HepG2 (cell line): ENCODE measurements around the gene MTSS2. TPM values are rescaled to one million over a fixed set of nuclear protein-coding genes. Genes with fewer than 3 reads are reported as not detected.

Experiments used
- FOXJ3 ChIP-seq: sonication (generic); formaldehyde crosslinking; IDR thresholded peaks from 2 replicates; pipeline ENCODE4 v1.4.0; 2020; ENCODE audit warnings: missing genetic modification reagents, mild to moderate bottlenecking, borderline replicate concordance
- FUBP1 ChIP-seq: sonication (generic); formaldehyde crosslinking; IDR thresholded peaks from 2 replicates; pipeline ENCODE4 v1.5.1; 2020; ENCODE audit warnings: missing genetic modification reagents, mild to moderate bottlenecking, borderline replicate concordance
- GABPB1 ChIP-seq: IDR thresholded peaks from 2 replicates; pipeline ENCODE4 v1.6.1; 2016; ENCODE audit warnings: mild to moderate bottlenecking, missing genetic modification reagents, moderate library complexity, missing compliant biosample characterization
- GRHL1 ChIP-seq: sonication (generic); formaldehyde crosslinking; conservative IDR thresholded peaks from 2 replicates; pipeline ENCODE4 v1.8.0; 2022; ENCODE audit warnings: missing genetic modification reagents
- GZF1 ChIP-seq: sonication (generic); formaldehyde crosslinking; IDR thresholded peaks from 2 replicates; pipeline ENCODE4 v1.5.1; 2020; ENCODE audit warnings: mild to moderate bottlenecking, missing genetic modification reagents
- HDAC2 ChIP-seq: sonication (generic); formaldehyde crosslinking; IDR thresholded peaks from 2 replicates; pipeline ENCODE4 v1.4.0; 2020; ENCODE audit warnings: missing genetic modification reagents
- HNRNPLL ChIP-seq: fragments of 200-400 bp; formaldehyde crosslinking; IDR thresholded peaks from 2 replicates; pipeline ENCODE4 v1.6.1; 2017; ENCODE audit warnings: mild to moderate bottlenecking, low read depth, low read length; ENCODE audit not compliant: poor library complexity, severe bottlenecking
- HOXA5 ChIP-seq: sonication (generic); formaldehyde crosslinking; IDR thresholded peaks from 2 replicates; pipeline ENCODE4 v1.4.0; 2020; ENCODE audit warnings: missing genetic modification reagents
- IRF2 ChIP-seq: IDR thresholded peaks from 2 replicates; pipeline ENCODE4 v1.6.1; 2018; ENCODE audit warnings: missing genetic modification reagents, missing compliant biosample characterization
- LCORL ChIP-seq, 2 experiments: fragments of 450-650 bp in 1 of 2; sonication (generic) in 1 of 2; formaldehyde crosslinking in 1 of 2; IDR thresholded peaks; 2 replicates each; pipeline versions ENCODE4 v1.5.0 to v1.6.1; 2017 to 2020; ENCODE audit warnings: antibody characterized with exemption in 1 of 2, missing genetic modification reagents in 1 of 2
- NCOA1 ChIP-seq: sonication (generic); formaldehyde crosslinking; IDR thresholded peaks from 2 replicates; pipeline ENCODE4 v1.9.0; 2021; ENCODE audit warnings: missing genetic modification reagents
- NONO ChIP-seq, 2 experiments: fragments of 450-650 bp in 1 of 2; sonication (generic) in 1 of 2; formaldehyde crosslinking in 1 of 2; IDR thresholded peaks in 1 of 2; conservative IDR thresholded peaks in 1 of 2; 2 replicates each; pipeline versions ENCODE4 v1.6.1 to v1.8.0; 2017 to 2022; ENCODE audit warnings: mild to moderate bottlenecking in 1 of 2, missing genetic modification reagents in 1 of 2, moderate library complexity in 1 of 2
- SALL1 ChIP-seq: sonication (generic); formaldehyde crosslinking; IDR thresholded peaks from 2 replicates; pipeline ENCODE4 v1.8.0; 2022; ENCODE audit warnings: mild to moderate bottlenecking, missing genetic modification reagents
- SIX1 ChIP-seq: sonication (generic); formaldehyde crosslinking; IDR thresholded peaks from 2 replicates; pipeline ENCODE4 v1.4.0; 2020; ENCODE audit warnings: missing genetic modification reagents, borderline replicate concordance
- SNAI1 ChIP-seq: sonication (generic); formaldehyde crosslinking; IDR thresholded peaks from 2 replicates; pipeline ENCODE4 v1.5.0; 2020; ENCODE audit warnings: mild to moderate bottlenecking, missing genetic modification reagents, borderline replicate concordance
- THAP9 ChIP-seq: sonication (generic); formaldehyde crosslinking; IDR thresholded peaks from 2 replicates; pipeline ENCODE4; 2020; ENCODE audit warnings: missing genetic modification reagents, mild to moderate bottlenecking, borderline replicate concordance
- ZBTB25 ChIP-seq: IDR thresholded peaks from 2 replicates; pipeline ENCODE4 v1.6.1; 2018; ENCODE audit warnings: missing genetic modification reagents
- ZFP37 ChIP-seq: sonication (generic); formaldehyde crosslinking; IDR thresholded peaks from 2 replicates; pipeline ENCODE4 v1.4.0; 2020; ENCODE audit warnings: missing genetic modification reagents, borderline replicate concordance
- ZFP41 ChIP-seq: sonication (generic); formaldehyde crosslinking; IDR thresholded peaks from 2 replicates; pipeline ENCODE4 v1.4.0; 2020; ENCODE audit warnings: mild to moderate bottlenecking, missing genetic modification reagents, borderline replicate concordance
- ZNF367 ChIP-seq: sonication (generic); formaldehyde crosslinking; IDR thresholded peaks from 2 replicates; pipeline ENCODE4 v1.4.0; 2020; ENCODE audit warnings: missing genetic modification reagents, borderline replicate concordance
- polyA plus RNA-seq, 8 experiments: library from polyadenylated mRNA; depleted of rRNA in 3 of 8; stranded (reverse) in 7 of 8; unstranded in 1 of 8; fragments of >200 nt; fragmentation: Illumina TruSeq in 4 of 8; extraction: Trizol in 4 of 8; gene quantifications; 2 replicates each; pipeline versions ENCODE4 v1.2.1 to v1.2.3, GENCODE V29; 2011 to 2016; ENCODE audit warnings: low read depth in 4 of 8, missing spikeins in 1 of 8, mixed read lengths in 1 of 8; ENCODE audit not compliant: insufficient read depth in 1 of 8
- total RNA-seq, 5 experiments: library from RNA; depleted of rRNA; stranded (reverse); fragments of >200 nt; fragmentation: Illumina TruSeq; extraction: Trizol; gene quantifications; 2 replicates each; pipeline ENCODE4 v1.2.3, GENCODE V29; 2016; ENCODE audit warnings: low read depth in 1 of 5

Gene MTSS2
- total and polyA plus RNA-seq, 2 of the 13 experiments (the other 11 are each of a cell fraction or from before 2014, with no cell fraction given): 132 to 242 TPM

- TF ChIP-seq FUBP1 (CRISPR knock-in tag): no peak
- TF ChIP-seq ZFP41: peak; percentile 77; the same call in 1 of the 2 replicates
- TF ChIP-seq HDAC2 (CRISPR knock-in tag): peak; percentile 91; the same call in 1 of the 2 replicates
- no peak for TF ChIP-seq LCORL (IDR thresholded peaks at IDR 0.05)
- TF ChIP-seq LCORL (CRISPR knock-in tag; IDR thresholded peaks at IDR 0.05): peak; percentile 98
- TF ChIP-seq HNRNPLL: peak; percentile 60
- TF ChIP-seq IRF2 (CRISPR knock-in tag): peak; percentile 33; the same call in 1 of the 2 replicates
- peak; percentile 36; the same call in 1 of the 2 replicates for TF ChIP-seq GZF1 (CRISPR knock-in tag)
- TF ChIP-seq ZFP37 (CRISPR knock-in tag): 0 out of 2 replicates have a peak, but pooled peaks have one; percentile 62
- TF ChIP-seq NONO (IDR thresholded peaks at IDR 0.05): no peak
- TF ChIP-seq NONO (CRISPR knock-in tag; conservative IDR thresholded peaks at IDR 0.05): peak; percentile 30
- peak; percentile 75; the same call in 1 of the 2 replicates for TF ChIP-seq HOXA5 (CRISPR knock-in tag)
- 0 out of 2 replicates have a peak, but pooled peaks have one; percentile 39 for TF ChIP-seq ZBTB25 (CRISPR knock-in tag)
- peak; percentile 68 for TF ChIP-seq SALL1 (CRISPR knock-in tag)
- 0 out of 2 replicates have a peak, but pooled peaks have one; percentile 85 for TF ChIP-seq ZNF367 (CRISPR knock-in tag)
- TF ChIP-seq NCOA1 (CRISPR knock-in tag): peak; percentile 93; the same call in 1 of the 2 replicates
- 0 out of 2 replicates have a peak, but pooled peaks have one; percentile 27 for TF ChIP-seq SIX1
- peak; percentile 38 for TF ChIP-seq FOXJ3 (CRISPR knock-in tag)
- TF ChIP-seq SNAI1: peak; percentile 68; the same call in 1 of the 2 replicates
- peak; percentile 58 for TF ChIP-seq THAP9 (CRISPR knock-in tag)
- TF ChIP-seq GABPB1 (CRISPR knock-in tag): peak; percentile 54
- no peak for TF ChIP-seq GRHL1 (CRISPR knock-in tag)
Measured at GRCh38 chr16:70681382-70682238, 4.2 kb downstream of the MTSS2 start (continued).
